Transverse colon (tissue), 4 donors: ENCODE results near the gene ZMAT2. TPM values are rescaled to one million over a fixed set of nuclear protein-coding genes. Genes with fewer than 3 reads are reported as not detected.

Source experiments
- DNase-seq: peaks from one replicate; pipeline ENCODE4 v3.0.0-alpha.2; 2019
- H3K27ac ChIP-seq, 4 donors: fragments of 200-600 bp; sonication (generic); 2 replicates each; pipeline ENCODE4 v1.5.1; 2016 to 2018; ENCODE audit warnings: inconsistent platforms in 4 of 4
- H3K27me3 ChIP-seq: fragments of 200-600 bp; sonication (generic); 2 replicates; pipeline ENCODE4 v1.5.1; 2017; ENCODE audit warnings: inconsistent platforms
- H3K36me3 ChIP-seq, 4 donors: fragments of 200-600 bp; sonication (generic); 2 replicates each; pipeline ENCODE4 v1.5.1; 2017 to 2019; ENCODE audit warnings: inconsistent platforms in 4 of 4
- H3K4me1 ChIP-seq, 4 donors: fragments of 200-600 bp; sonication (generic); 2 replicates each; pipeline ENCODE4 v1.5.1; 2017 to 2020; ENCODE audit warnings: inconsistent platforms in 4 of 4
- H3K4me3 ChIP-seq, 4 donors: fragments of 200-600 bp; sonication (generic); 1 replicate in 1 of 4; 2 replicates in 3 of 4; pipeline versions ENCODE4 v1.5.1 to v1.6.1; 2017 to 2019; ENCODE audit warnings: inconsistent platforms in 4 of 4
- H3K9me3 ChIP-seq, 2 donors: fragments of 200-600 bp; sonication (generic); 2 replicates each; pipeline ENCODE4 v1.5.1; 2017 to 2019; ENCODE audit warnings: inconsistent platforms in 2 of 2
- EP300 ChIP-seq: sonication (generic); formaldehyde crosslinking; IDR thresholded peaks from one replicate; pipeline ENCODE4 v1.6.1; 2017; ENCODE audit warnings: antibody characterized with exemption, low read depth
- POLR2A ChIP-seq: fragments of 450-650 bp; IDR thresholded peaks from one replicate; pipeline ENCODE4 v1.6.1; 2016; ENCODE audit warnings: antibody characterized with exemption, mild to moderate bottlenecking, moderate library complexity
- POLR2AphosphoS5 ChIP-seq, 3 donors: sonication (generic); formaldehyde crosslinking; IDR thresholded peaks; one replicate each; pipeline ENCODE4 v1.6.1; 2016; ENCODE audit warnings: antibody characterized with exemption in 3 of 3
- WGBS, 2 donors: methylation state at CpG; one replicate each; pipeline ENCODE4 v1.1.5; 2018; ENCODE audit warnings: low coverage in 1 of 2; 5-methylcytosine and 5-hydroxymethylcytosine counted together
- in situ Hi-C, 4 donors: fragments of 200-750 bp; cut with MboI; loops; one replicate each; pipeline versions ENCODE4 v1.15.0 to v1.15.1; 2017; ENCODE audit warnings: low sequenced_read_pairs in 3 of 4, low pct_ligation_motif_present in 1 of 4, low pct_unique_long_range_greater_than_20kb in 1 of 4
- intact Hi-C: fragments of 100-400 bp; cut with DNase I; formaldehyde crosslinking; loops from one replicate; pipeline ENCODE4 v1.15.1; 2023; ENCODE audit warnings: low total_unique reads
- total RNA-seq, 4 donors: library from RNA; depleted of rRNA; stranded (reverse); fragments of >200 nt; gene quantifications; one replicate each; pipeline ENCODE4 v1.1.0, GENCODE V29; 2016
- TF ChIP-seq, protein P1 (sequence below), 5 experiments: fragments of 200-600 bp in 3 of 5; fragments of 450-650 bp in 2 of 5; sonication (generic) in 3 of 5; IDR thresholded peaks; 1 replicate in 2 of 5; 2 replicates in 3 of 5; pipeline ENCODE4 v1.5.1; 2016 to 2017; ENCODE audit warnings: antibody characterized with exemption in 5 of 5, inconsistent platforms in 3 of 5, mild to moderate bottlenecking in 2 of 5, moderate library complexity in 1 of 5

Gene ZMAT2
- total RNA-seq, 4 donors from 2014 or later = 6.7 to 41.3 (median 23.1) TPM

DNA sequence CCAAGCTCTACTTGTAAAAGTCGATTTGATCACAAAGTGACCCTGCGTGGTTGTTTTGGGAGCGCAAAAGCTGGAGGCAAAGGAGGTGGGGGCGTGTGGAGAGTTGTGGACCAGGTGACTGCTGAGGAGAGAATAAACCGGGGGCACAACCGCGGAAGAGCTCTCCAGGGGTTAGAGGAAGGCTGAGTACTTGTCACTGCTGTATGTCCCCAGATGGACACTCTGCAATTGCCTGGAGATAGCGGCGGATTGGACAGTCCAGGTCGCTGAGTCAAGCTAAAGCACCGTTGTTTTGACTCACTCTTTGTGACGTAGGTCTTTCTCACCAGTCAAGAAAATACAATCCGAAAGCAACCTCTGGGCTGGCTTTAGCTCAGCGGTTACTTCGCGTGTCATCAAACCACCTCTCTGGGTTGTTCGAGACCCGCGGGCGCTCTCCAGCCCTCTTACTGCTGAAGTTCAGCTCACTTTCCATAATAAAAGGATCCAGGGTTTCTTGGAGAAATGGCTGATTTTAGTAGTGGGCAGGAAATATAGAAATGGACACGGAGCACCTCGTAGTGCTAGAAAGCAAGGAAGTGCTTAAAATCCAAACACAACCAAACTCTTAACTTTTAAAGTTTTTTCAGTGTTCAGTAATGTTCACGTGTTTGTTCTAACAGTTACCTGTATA, 25.7 kb downstream of the ZMAT2 start:
- H3K27me3 ChIP-seq = peaks cover 28% of the 10 kb centered on the region
- intact Hi-C loops = no loop called here
- in situ Hi-C loops = loop anchor here in 1 of 4 donors (10.0 kb wide), 1 partner anchor 341 kb away; no protein-coding TSS in a partner anchor
- H3K27ac ChIP-seq = no peak overlapping the region
- H3K9me3 ChIP-seq = no peaks in the 10 kb centered on the region
- H3K36me3 ChIP-seq = no peaks in the 10 kb centered on the region
- TF ChIP-seq, protein P1, sequence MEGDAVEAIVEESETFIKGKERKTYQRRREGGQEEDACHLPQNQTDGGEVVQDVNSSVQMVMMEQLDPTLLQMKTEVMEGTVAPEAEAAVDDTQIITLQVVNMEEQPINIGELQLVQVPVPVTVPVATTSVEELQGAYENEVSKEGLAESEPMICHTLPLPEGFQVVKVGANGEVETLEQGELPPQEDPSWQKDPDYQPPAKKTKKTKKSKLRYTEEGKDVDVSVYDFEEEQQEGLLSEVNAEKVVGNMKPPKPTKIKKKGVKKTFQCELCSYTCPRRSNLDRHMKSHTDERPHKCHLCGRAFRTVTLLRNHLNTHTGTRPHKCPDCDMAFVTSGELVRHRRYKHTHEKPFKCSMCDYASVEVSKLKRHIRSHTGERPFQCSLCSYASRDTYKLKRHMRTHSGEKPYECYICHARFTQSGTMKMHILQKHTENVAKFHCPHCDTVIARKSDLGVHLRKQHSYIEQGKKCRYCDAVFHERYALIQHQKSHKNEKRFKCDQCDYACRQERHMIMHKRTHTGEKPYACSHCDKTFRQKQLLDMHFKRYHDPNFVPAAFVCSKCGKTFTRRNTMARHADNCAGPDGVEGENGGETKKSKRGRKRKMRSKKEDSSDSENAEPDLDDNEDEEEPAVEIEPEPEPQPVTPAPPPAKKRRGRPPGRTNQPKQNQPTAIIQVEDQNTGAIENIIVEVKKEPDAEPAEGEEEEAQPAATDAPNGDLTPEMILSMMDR (IDR thresholded peaks at IDR 0.05) = no peak
- TF ChIP-seq POLR2AphosphoS5 (IDR thresholded peaks at IDR 0.05) = no peak
- TF ChIP-seq POLR2A = no peak
- no peak for TF ChIP-seq EP300
- no peak overlapping the region for H3K4me3 ChIP-seq
- peak; percentile 33 for DNase-seq
- 24 to 31% methylated on average over 15 to 23 of the region's 23 CpGs for WGBS, 2 donors
- no peaks in the 10 kb centered on the region for H3K4me1 ChIP-seq

DNA sequence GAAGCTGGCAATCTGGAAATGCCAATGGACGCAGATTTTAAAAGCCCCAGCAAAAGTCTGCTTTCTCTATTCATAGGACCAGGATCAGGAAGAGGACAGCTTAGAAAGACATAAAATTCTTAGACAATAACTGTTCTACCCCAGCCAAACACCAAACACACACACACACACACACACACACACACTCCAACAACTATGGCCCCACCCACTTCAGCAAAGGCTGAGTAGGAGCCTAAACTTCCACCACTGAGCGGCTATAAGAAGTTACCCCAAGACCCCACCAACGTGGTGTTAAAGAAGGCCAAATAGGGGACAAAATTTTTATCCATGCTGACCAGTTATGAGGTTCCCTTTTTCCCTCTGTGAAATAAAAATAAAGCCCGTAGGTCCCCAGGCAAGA, 32.9 kb downstream of the ZMAT2 start:
- WGBS, 2 donors = 52 to 58% methylated on average over 4 of the region's 4 CpGs
- H3K9me3 ChIP-seq = no peaks in the 10 kb centered on the region
- H3K27me3 ChIP-seq = peaks cover 27% of the 10 kb centered on the region
- in situ Hi-C loops = no loop called here
- intact Hi-C loops = no loop called here
- H3K4me1 ChIP-seq = no peaks in the 10 kb centered on the region
- no peak overlapping the region for H3K4me3 ChIP-seq
- no peak overlapping the region for H3K27ac ChIP-seq
- no peaks in the 10 kb centered on the region for H3K36me3 ChIP-seq
- DNase-seq = no peak
- TF ChIP-seq EP300 = no peak
- TF ChIP-seq POLR2A = no peak
- TF ChIP-seq POLR2AphosphoS5 (IDR thresholded peaks at IDR 0.05) = no peak
- TF ChIP-seq, protein P1 (IDR thresholded peaks at IDR 0.05) = no peak

DNA sequence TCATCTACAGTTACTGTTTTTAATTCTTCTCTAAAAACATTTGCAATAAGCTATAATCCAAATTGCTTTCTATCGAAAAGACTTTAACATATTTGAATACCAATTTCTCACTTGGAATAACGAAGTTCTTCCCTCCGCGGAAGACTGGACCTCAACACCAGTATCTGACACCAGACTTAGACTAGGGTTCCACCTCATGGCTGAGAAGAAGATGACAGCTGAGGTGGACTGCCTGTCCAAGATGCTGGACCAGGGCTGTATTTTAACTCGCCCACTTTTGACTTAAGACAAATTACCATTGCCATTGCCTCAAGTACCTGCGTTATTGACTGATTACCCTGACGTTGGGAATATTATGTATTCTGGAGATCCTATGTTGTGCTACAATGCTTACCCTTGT, 34.1 kb downstream of the ZMAT2 start:
- in situ Hi-C loops (no loop called here), intact Hi-C loops (no loop called here)
- Histone ChIP-seq H3K4me1 (no peaks in the 10 kb centered on the region), H3K27me3 (peaks cover 34% of the 10 kb centered on the region), H3K4me3 (no peak overlapping the region), H3K36me3 (no peaks in the 10 kb centered on the region), H3K27ac (no peak overlapping the region), H3K9me3 (no peaks in the 10 kb centered on the region)
- WGBS, 2 donors = 54 to 68% methylated on average over 6 to 7 of the region's 7 CpGs
- no peak for DNase-seq
- TF ChIP-seq, protein P1 (IDR thresholded peaks at IDR 0.05) = peak in 3 of 5 experiments; percentile 8 to 23 (median 10)
- no peak for TF ChIP-seq POLR2AphosphoS5 (IDR thresholded peaks at IDR 0.05)

DNA sequence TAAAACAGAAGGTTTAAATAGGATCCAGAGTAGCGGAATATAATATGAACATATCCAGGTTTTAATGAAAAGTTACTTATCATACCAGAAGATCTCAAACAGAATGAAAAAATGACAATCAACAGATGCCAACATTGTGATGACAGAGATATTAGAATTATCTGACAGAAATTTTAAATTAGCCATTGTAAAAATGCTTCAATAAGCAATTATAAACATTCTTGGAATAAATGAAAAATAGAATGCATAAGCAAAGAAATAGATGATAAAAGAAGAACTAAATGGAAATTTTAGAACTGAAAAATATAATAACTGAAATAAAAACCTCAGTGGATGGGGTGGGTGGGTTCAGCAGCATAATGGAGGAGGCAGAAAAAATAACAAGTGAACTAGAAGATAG, 37.2 kb downstream of the ZMAT2 start:
- intact Hi-C loops (no loop called here), in situ Hi-C loops (no loop called here)
- TF ChIP-seq POLR2AphosphoS5 (IDR thresholded peaks at IDR 0.05) (no peak), POLR2A (no peak), EP300 (no peak)
- TF ChIP-seq, protein P1 (IDR thresholded peaks at IDR 0.05) = no peak
- Histone ChIP-seq H3K9me3 (no peaks in the 10 kb centered on the region), H3K4me1 (no peaks in the 10 kb centered on the region), H3K36me3 (no peaks in the 10 kb centered on the region), H3K4me3 (no peak overlapping the region), H3K27me3 (peaks cover 20% of the 10 kb centered on the region), H3K27ac (no peak overlapping the region)
- 58 to 100% methylated on average over 1 of the region's 1 CpG for WGBS, 2 donors
- no peak for DNase-seq
